Stimulated activated CD8-positive, alpha-beta memory T cell treated with anti-CD3 and anti-CD28 coated beads, Interleukin-2, amount 100 ng/mL, for 1 hour (primary cell): ENCODE results near the gene DDX39A.

Source experiments
- DNase-seq, 2 donors: peaks; one replicate each; pipeline ENCODE4 v3.0.0-alpha.2; 2020; ENCODE audit warnings: low read depth in 2 of 2

DDX39A gene

DNA sequence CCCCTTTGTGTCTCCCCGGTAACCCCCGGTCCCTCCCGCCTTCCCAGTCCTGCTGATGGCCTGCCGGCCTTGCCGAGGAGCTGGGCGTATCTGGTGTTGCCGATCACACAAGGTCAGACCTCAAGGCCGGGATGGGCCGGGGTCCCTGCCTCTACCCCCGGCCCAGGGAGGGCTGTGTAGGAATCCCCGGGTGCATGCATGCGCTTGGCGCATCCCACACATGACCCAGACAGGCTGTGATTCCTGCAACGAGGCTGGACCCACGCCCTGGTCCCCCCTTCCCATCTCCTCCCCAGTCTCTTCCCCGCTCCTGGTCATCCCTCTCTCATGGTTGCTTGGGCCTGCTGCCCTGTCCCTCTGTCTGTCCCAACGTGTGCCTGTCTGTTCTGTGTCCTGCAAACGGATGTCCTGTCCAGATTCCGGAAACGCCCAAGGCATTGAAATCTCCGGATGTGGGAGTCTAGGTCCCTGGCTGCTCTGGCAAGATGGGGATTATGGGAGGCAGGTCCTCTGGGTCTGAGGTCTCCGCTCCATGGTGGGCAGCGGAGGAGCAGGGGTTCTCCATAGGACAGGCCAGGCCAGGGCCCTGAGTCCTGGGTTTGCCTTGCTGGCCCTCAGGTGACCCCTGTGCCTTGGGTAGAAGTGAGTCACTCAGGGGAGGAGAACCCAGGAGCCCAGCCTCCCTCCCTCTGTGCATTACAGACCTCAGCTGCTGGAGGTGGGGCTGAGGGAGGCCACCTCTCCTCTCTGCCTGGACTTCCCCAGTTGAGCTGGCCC, 15.6 kb upstream of the DDX39A start:
- DNase-seq, result no peak

DNA sequence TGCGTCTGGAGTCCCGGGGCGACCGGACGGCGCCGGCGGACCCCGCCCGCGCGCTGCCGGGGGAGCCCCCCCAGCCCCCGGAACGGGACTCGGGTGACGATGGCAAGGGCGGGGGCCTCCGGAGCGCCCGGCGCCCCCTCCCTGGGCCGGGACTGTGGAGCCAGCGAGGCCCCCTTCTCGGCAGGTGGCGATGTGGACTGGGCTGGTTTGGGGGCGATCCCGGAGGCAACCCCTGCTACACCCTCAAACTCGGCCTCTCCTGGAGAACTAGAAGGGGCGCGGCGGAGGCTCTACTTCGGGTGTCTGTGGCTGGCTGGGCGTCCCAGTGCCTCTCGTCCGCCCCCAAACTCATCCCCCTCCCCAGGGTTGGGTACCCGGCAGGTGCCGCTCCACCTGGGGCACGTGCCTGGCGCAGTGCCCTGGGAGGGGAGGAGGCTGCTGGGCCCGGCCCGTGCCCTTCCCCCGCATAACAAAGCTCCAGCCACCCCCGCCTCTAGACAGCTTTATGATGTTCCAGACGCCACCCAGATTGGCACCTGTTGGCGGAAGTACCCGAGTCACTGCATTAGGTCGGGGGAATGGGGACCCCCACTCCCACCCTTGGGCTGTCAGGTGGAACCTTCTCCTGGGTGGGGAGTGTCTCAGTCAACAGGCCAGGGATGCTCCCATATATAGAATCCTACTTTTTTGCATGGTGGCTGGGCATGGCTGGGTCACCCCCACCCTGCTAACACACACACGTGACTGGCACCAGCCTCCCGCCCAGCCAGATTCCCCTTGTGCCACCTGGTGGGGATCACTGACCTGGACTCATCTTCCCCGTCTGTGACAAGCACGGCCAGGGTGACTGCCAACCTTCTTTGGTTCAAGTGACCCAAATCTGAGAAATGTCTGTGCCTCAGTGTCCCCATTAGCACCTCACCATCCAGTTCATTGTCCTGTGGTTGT, 14.7 kb upstream of the DDX39A start:
- DNase-seq, result no peak

DNA sequence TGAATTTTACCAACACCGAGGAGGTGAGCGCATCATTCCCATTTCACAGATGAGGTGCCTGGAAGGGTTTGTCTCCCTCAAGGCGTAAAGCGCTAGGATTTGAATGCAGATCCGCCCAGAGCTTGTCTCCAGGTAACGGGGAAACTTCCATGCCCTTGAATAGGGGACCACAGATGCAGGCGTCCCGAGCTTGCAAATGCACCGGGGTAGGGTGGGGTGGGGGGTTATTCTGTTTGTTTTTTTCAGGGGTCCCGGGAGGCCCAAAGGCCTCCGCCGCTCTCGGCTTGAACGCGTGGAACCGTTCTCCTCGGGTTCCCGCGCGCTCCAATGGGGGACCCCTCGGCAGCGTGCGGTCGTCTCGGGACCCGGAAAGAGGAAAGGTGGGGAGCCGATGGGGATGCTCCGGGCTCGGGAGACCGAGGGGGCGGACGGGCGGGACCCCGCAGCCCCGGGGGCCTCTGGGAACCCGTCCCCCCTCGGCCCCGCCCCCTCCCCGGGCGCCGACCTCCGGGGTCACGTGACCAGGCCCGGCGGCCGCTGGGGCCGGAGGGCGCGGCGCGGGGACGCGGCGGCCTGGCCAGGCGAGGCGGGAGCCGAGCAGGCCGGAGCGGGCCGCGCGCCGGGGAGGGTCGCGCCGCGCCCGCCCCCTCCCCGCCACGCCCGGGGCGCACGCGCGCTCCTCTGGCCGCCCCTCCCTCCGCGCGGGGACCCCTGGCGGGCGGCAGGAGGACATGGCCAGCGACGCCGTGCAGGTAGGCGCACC, 13.8 kb upstream of the DDX39A start, which contains the start of gene PKN1:
PKN1 (plus strand) TSS at position 516 of the 763 bp plus-strand sequence; CDS start at position 732, 216 bp downstream.
- DNase-seq, result no peak

DNA sequence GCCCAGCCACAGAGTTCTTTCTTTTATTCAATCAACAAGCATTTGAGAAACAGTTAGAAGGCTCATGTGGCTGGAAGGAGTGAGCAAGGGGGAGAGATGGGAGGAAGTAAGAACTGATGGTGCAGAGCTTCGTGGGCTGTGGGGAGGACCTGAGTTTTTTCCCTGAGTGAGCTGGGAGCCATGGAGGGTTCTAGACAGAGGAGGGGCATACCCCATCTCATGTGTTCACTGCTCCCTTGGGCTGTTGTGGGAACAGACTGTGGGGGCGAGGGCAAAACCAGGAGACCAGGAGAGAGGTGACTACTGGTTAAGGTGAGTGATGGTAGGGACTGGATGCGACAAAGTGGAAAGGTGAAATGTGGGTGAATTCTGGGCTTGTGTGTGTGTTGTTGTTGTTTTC, 11.6 kb upstream of the DDX39A start:
- no peak for DNase-seq

DNA sequence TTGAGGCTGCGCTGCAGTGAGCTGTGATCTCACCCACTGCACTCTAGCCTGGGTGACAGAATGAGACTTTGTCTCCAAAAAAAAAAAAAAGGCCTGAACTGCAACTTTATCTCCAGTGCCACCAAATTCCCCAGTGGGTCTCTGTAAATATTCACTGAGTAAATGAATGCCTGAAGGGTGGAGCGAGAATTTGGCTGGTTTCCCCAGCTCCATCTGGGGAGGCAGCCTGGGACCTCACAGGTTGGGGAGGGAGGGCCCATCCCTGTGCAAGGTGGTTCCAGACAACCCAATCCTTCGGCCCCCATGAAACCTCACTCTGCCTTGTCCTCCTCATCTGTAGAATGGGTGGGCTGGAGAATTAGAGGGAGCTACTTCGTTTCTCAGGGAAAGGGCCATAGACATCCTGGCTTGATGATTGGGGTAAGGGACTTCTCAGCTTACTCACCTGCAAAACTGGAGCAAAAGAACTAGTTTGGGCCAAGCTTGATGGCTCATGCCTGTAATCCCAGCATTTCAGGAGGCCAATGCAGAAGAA, 9.8 kb upstream of the DDX39A start:
- no peak for DNase-seq

DNA sequence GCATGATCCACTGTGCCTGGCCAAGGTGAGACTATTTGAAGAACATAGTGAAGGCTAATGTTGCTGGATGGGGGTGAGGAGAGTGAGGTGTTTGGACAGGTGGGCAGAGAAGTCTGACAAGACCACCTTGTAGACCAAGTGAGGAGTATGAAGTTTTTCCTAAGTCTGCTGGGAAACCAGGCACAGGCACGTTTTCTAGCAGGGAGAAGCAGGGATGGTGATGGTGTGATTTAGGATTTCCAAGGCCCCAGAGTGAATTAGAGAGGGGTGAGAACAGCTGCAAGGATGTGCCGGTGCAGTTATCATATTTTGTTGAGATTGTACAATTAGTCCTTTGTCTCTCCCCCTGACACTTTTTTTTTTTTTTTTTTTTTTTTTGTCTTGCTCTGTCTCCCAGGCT, 8.3 kb upstream of the DDX39A start:
- no peak for DNase-seq

DNA sequence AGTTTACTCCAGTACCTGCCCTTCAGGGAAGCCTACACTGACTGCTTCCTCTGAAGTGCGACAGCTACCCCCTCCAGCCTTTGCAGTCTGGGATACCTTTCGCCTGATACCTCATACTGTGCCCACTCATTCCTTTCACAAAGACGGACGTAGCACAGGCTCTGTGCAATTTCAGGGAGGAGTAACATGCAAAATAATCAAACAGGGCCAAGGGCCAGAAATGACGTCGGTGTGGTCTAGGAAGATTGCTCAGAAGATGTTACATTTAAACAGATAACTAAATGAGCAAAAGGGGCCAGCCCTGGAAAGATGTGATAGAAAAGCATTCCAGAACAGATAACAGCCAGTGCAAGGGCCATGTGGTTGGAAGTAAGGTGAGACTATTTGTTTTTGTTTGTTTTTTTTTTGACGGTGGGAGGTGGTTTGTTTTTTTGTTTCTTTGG, 6.6 kb upstream of the DDX39A start:
- DNase-seq, result no peak

DNA sequence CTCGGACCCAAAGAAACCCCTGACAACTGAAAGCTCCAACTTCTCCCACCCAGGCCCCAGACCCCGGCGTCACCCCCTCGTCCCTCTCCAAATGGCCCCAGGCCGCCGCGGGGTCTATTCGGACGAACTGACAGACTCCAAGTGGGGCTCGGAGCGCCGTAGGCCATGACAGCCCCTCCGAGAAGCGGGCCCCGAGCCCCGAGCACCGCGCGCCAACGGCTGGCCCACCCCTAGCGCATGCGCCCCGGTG, 360 bp downstream of the DDX39A start:
- no peak for DNase-seq

DNA sequence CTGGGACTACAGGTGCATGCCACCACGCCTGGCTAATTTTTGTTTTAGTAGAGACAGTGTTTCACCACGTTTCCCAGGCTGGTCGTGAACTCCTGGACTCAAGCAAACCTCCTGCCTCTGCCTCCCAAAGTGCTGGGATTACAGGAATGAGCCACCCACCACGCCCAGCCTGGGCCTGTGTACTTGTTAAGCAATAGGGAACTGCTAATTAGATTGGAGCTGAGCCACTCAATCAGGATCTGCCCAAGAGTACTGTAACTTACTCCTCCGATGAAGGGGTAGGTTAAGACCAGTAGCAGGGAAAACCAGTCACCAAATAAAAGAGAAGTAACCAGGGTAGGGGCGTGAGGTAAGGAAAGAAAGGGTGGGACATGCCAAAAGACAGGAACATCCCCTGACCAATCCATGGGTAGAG, 2.3 kb downstream of the DDX39A start:
- no peak for DNase-seq

DNA sequence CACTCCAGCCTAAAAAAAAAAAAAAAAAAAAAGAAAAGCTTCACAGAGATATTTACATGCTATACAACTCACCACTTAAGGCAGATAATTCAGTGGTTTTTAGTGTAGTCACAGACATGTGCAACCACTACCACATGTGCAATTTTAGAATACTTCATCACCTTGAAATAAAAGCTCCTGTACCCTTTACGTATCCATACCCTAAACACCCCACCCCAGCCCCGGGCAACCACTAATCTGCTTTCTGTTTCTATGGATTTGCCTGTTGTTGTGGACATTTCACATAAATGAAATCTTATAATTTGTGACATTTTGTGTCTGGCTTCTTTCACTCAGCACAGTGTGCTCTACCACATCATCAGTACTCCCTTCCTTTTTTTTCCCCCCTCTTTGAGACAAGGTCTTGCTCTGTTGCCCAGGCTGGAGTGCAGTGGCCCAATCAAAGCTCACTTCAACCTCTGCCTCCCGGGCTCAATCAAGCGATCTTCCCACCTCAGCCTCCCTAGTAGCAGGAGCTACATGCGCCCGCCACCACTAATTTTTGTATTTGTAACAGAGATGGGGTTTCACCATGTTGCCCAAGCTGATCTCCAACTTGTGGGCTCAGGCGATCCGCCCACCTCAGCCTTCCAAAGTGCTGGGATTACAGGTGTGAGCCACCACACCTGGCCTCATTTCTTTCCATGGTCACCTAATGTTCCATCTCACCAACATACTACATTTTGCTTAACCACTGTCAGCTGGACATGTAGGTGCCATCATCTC, 4.0 kb downstream of the DDX39A start:
- DNase-seq, result no peak

DNA sequence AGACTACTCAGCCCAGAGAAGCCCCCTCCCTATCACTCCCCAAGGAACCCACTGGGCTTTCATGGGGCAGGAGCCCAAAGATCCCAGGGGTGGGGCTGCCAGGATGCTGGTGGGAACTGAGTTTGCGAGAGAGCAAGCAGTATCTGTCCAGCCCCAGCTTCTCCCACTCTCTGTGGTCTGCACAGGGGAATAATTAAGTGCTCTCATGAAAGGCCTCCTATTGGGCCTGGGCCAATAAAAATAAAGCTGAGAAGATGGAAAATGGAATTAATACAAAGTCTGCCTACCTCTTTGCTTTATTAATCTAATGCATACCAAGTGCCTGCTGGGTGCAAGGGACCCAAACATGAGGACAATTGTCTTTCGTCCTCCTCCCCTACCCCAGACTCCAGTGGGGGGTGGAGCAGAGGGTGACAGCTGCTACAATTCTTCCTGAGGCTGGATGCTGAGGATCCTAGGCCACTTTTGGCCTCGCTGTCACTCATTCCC, 5.4 kb downstream of the DDX39A start:
- no peak for DNase-seq

DNA sequence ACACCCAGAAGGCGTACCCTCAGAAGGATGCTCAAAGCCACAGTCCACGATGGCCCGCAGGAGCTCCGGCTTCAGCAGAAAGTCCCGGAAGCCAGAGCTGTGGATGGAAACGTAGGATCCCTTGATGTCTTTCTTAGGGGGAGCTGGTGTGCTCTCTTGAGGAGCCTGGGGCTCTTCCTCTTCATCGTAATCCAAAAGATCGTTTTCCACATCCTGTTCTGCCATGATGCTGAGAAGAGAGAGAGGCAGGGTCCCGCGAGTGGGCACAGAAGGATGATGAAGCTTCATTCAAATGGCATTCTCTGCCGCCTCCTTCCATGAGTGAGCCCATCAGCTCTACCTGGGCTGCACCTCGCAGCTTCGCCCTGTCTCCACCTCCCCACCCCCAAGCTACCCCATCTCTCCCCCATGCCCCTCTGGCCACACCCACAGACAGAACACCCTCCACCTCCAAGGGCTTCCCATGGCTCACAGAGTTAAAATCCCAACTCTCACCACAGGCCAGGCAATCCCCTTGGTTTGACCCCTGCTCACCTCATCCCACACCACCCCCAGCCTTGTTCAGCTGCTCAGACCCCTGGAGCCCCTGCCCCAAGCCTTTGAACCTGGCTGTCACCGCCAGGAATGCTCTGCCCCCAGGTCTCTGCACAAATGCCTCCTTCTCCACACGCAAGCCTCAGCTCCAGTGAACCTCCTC, 6.0 kb downstream of the DDX39A start:
- no peak for DNase-seq

DNA sequence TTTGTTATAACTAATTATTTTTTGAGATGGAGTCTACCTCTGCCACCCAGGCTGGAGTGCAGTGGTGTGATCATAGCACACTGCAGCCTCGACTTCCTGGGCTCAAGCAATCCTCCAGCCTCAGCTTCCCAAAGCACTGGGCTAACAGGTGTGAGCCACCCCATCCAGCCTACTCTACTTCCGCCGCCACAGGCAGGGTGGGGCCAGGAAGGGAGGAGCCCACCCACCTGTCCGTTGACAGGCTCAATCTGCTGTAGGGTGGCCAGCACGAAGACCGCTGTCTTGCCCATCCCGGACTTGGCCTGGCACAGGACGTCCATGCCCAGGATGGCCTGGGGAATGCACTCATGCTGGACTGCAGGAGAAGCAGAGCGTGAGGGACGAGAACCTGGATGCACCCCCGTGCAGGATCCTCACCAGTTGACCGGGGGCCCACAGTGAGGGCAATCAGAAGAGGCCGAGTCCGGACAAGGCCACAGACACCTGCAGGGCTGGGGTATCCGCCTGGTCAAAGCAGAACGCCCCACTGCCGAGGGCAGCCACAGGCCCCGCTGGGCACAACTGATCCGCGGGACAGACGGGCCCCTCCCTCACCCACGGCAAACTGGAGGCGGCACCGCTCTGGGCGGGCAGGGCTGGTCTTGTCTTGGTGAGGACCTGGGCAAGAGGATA, 6.7 kb downstream of the DDX39A start:
- no peak for DNase-seq

DNA sequence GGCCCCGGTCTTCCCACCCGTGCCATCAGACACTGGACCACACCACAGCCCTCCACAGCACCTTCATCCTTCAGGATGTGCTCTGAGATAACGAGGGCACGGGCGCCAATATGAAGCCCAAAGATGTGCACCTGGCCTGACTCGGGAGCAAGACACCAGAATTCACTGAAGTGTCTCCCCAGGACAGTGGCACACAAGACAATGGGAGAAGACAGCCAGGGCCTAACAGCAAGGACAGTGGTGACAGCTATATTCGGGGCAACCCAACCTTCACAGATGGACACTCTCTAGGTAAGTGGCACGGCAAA, 7.2 kb downstream of the DDX39A start:
- DNase-seq, result no peak

DNA sequence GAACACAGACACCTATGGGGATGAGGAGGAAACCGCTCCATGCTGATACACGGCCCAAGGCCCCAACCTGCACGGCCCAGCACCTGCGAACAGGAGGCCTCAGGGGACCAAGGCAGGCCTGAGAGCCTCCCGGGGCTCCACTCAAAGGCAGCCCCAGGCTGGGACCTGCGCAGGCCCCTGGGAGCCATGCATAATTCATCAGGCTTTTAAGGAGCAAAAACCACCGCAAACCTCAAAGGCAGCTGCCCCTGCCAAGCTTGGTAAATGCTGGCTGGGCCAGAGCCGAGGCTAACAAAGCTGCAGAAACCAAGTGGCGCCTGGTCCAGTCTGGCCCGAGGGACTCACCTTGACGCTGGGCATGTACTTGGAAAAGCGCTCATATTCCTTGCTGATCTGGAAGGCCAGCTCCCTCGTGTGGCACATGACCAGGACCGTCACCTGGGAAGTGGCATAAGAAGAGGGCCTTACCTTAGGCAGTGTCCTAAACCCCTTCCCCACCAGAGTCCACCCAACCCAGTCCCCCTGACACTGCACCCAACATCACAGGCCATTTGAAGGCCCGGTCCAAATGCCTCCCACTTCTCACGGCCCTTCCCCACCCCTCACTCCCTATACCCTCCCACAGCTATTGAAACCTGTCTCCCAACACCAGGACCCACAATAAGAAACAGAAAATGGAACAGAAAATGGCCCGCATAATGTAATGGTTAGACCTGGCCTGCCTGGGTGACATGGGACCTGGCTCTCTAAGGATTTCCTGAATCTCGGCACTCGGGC, 7.8 kb downstream of the DDX39A start:
- no peak for DNase-seq

DNA sequence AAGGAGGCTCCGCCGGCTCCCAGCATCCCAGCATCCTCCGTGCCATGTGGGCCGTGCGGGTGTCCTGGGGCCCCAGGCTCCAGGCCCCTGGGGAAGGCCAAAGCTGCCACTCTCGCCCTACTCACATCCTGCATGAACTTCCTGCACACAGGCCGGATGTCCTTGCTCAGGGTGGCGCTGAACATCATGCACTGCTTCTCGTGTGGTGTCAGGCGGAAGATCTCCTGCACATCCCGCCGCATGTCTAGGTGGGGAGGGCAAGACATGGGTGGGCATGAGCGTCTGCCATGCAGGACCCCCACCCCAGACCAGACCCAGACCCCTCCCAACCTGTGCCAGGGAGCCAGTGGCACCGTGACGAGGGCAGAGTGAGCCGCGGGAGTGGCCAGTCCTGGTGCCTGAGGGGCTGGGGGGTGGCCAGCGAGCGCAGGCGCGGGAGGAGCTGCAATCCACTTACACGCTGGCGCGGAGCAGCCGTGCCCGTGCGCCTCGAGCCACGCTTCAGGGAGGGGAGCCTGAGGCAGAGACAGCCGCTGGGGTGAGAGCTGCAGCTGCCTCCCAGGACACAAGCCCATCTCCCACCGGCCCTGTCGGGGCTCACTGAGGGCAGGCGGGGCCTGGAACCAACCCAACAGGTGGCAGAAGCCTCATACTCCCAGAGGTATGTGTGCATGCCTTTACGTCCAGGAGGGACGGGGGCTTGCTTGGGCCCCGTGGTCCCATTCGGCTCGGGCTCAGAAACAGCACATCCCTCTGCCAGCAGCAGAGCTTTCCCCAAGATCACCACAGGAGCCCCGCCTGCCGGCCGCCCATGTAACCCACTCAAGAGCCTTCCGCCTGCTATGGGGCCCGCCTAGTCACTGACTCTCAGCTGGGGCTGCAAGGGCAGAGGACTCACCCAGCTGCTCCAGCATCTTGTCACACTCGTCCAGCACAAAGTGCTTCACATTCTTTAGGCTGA, 8.8 kb downstream of the DDX39A start:
- no peak for DNase-seq

DNA sequence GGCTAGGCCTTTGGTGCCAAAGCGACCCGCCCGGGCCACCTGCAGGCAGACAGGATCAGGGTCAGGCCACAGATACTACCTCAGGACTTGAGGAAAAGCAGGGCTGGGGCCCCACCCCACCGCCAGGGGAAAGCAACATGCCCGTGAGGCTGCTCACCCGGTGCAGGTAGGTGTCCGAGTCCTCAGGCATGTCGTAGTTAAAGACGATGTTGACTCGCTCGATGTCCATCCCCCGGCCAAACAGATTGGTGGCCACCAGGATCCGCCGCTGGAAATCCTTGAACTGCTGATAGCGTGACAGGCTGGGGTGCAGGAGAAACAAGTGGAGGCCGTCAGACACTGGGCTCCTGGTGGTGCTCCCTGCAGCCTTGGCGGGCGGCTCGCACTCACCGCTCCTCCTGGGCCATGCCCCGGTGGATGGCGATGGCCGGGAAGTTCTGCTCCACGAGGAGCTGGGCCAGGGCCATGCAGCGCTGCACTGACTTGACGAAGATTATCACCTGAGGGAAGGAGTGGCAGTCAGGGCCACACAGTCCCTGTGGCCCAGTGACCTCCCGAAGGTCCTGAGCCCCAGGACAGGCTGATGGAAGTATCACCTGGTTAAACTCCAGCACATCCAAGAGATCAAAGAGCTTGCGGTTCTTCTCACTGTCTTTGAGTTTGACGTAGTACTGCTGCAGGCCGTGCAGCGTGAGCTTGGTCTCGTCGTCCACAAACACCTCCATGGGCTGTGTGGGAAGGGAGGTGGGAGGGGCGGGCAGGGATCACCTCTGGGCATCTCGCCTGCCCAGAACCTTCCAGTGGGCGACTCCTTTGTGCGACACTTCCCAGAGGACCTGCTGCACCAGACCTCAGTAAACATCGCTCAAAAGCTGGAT, 9.8 kb downstream of the DDX39A start:
- no peak for DNase-seq
